K562 (cell line): ENCODE results near the gene WDR31. TPM values are rescaled to one million over a fixed set of nuclear protein-coding genes. Genes with fewer than 3 reads are reported as not detected.

Experiments used
- ATAC-seq: fragments of 200-7000 bp; cut with Tn5 transposase; 3 replicates; pipeline ENCODE4 v1.9.1; 2020; ENCODE audit warnings: moderate library complexity
- BruUV-seq: library from RNA; stranded (reverse); fragments of 400-500 nt; replicated peaks from 2 replicates; lab custom pipeline; 2021; lab: Mats Ljungman, UMichigan
- CTCF ChIA-PET: fragments of 300-600 bp; formaldehyde crosslinking; extraction: SDS; loops from one replicate; lab custom pipeline; 2021; ENCODE audit warnings: low intra/inter-chr PET ratio; lab: Yijun Ruan, JAX
- POLR2A ChIA-PET: fragments of 300-600, 350-650 bp; sonication (Branson Sonifier 250); formaldehyde crosslinking; extraction: SDS; loops from one replicate; lab custom pipeline; 2021; ENCODE audit warnings: antibody characterized with exemption, inconsistent platforms; lab: Yijun Ruan, JAX
- DNase-seq, 4 experiments: peaks; one replicate each; pipeline versions ENCODE4 v3.0.0 to v3.0.0-alpha.2; 2011 to 2018; ENCODE audit warnings: low spot score in 3 of 4, mixed read lengths in 3 of 4; ENCODE audit errors: extremely low read depth in 1 of 4
- FAIRE-seq: peaks from 2 replicates; lab custom pipeline; 2011; peaks lifted over from hg19 to GRCh38; lab: Jason Lieb, UNC
- H2AFZ ChIP-seq: 2 replicates; pipeline ENCODE4 v1.6.0; 2011; ENCODE audit warnings: low read depth, low read length, control low read depth, inconsistent platforms
- H3K27ac ChIP-seq: fragments of 200-600 bp; 3 replicates; pipeline ENCODE4 v1.8.0; 2011; ENCODE audit warnings: low read depth, mild to moderate bottlenecking, control low read depth, inconsistent platforms, low read length, moderate library complexity, mixed read lengths; ENCODE audit errors: extremely low read depth
- H3K27me3 ChIP-seq, 2 experiments: fragments of 300-600 bp in 1 of 2; 2 replicates in 1 of 2; 3 replicates in 1 of 2; pipeline versions ENCODE4 v1.6.0 to v1.8.0; 2011; ENCODE audit warnings: inconsistent platforms in 2 of 2, low read length in 2 of 2, mild to moderate bottlenecking in 1 of 2, mixed read lengths in 1 of 2, moderate library complexity in 1 of 2; ENCODE audit not compliant: control insufficient read depth in 2 of 2, insufficient read depth in 2 of 2
- H3K36me3 ChIP-seq: fragments of 300-600 bp; 3 replicates; pipeline ENCODE4 v1.8.0; 2011; ENCODE audit warnings: mild to moderate bottlenecking, low read length, inconsistent platforms; ENCODE audit not compliant: control insufficient read depth, insufficient read depth
- H3K4me1 ChIP-seq, 2 experiments: fragments of 200-600 bp in 1 of 2; replicated peaks in 1 of 2; 2 replicates in 1 of 2; 3 replicates in 1 of 2; pipeline versions ENCODE4 v1.5.1 to v1.8.0; 2011; ENCODE audit warnings: inconsistent platforms in 2 of 2, low read length in 2 of 2, mild to moderate bottlenecking in 1 of 2, mixed read lengths in 1 of 2, moderate library complexity in 1 of 2; ENCODE audit not compliant: control insufficient read depth in 2 of 2, insufficient read depth in 2 of 2
- H3K4me2 ChIP-seq: 2 replicates; pipeline ENCODE4 v1.6.1; 2011; ENCODE audit warnings: low read length, control low read depth, inconsistent platforms, mixed read lengths; ENCODE audit not compliant: insufficient read depth
- H3K4me3 ChIP-seq: fragments of 200-600 bp; sonication (generic), shearing (Covaris generic); 2 replicates; pipeline ENCODE4 v1.5.1; 2016; ENCODE audit warnings: control low read depth, inconsistent platforms
- H3K79me2 ChIP-seq: fragments of 200-600 bp; 3 replicates; pipeline ENCODE4 v1.8.0; 2011; ENCODE audit warnings: low read length, inconsistent platforms; ENCODE audit not compliant: control insufficient read depth, insufficient read depth
- H3K9ac ChIP-seq, 2 experiments: 2 replicates each; pipeline versions ENCODE4 v1.6.0 to v1.6.1; 2011; ENCODE audit warnings: low read depth in 2 of 2, low read length in 2 of 2, control low read depth in 1 of 2, inconsistent platforms in 1 of 2, mild to moderate bottlenecking in 1 of 2, mixed read lengths in 1 of 2; ENCODE audit not compliant: insufficient read depth in 1 of 2
- H3K9me1 ChIP-seq: one replicate; pipeline ENCODE4 v1.6.0; 2011; ENCODE audit warnings: inconsistent platforms, mild to moderate bottlenecking, low read length, moderate library complexity; ENCODE audit not compliant: control insufficient read depth, insufficient read depth
- H3K9me3 ChIP-seq: replicated peaks from 2 replicates; pipeline ENCODE4 v1.5.1; 2011; ENCODE audit warnings: low read depth, low read length, inconsistent platforms; ENCODE audit not compliant: control insufficient read depth, insufficient read depth
- H4K20me1 ChIP-seq: replicated peaks from 2 replicates; pipeline ENCODE4 v1.6.1; 2011; ENCODE audit warnings: low read length, inconsistent platforms, mixed read lengths; ENCODE audit not compliant: control insufficient read depth, insufficient read depth
- C11orf30 ChIP-seq: fragments of 450-650 bp; IDR thresholded peaks from 2 replicates; pipeline ENCODE4 v1.6.1; 2016; ENCODE audit warnings: low read depth, mild to moderate bottlenecking
- JUND ChIP-seq, 2 experiments: IDR thresholded peaks; 2 replicates in 1 of 2; 3 replicates in 1 of 2; pipeline ENCODE4 v1.6.1; 2011; ENCODE audit warnings: borderline replicate concordance in 2 of 2, low read depth in 2 of 2, low read length in 2 of 2, improper control_type of control experiment in 1 of 2, missing biosample characterization in 1 of 2, missing genetic modification characterization in 1 of 2, missing genetic modification reagents in 1 of 2
- NR2C1 ChIP-seq, 2 experiments: fragments of 450-650 bp; IDR thresholded peaks; 2 replicates each; pipeline ENCODE4 v1.6.1; 2017; ENCODE audit warnings: mild to moderate bottlenecking in 2 of 2, antibody characterized with exemption in 1 of 2, inconsistent platforms in 1 of 2, missing compliant biosample characterization in 1 of 2, missing genetic modification characterization in 1 of 2
- NUFIP1 ChIP-seq: fragments of 450-650 bp; IDR thresholded peaks from 2 replicates; pipeline ENCODE4 v1.6.1; 2018; ENCODE audit not compliant: partially characterized antibody
- SREBF2 ChIP-seq: sonication (generic); formaldehyde crosslinking; IDR thresholded peaks from 2 replicates; pipeline ENCODE4 v1.4.0; 2020; ENCODE audit warnings: mild to moderate bottlenecking, missing genetic modification reagents
- ZFP36 ChIP-seq: fragments of 150-350 bp; IDR thresholded peaks from 2 replicates; pipeline ENCODE4 v1.6.1; 2018; ENCODE audit warnings: low read length, low read depth; ENCODE audit not compliant: partially characterized antibody
- ZKSCAN8 ChIP-seq: fragments of 200-800 bp; sonication (Bioruptor generic); IDR thresholded peaks from 2 replicates; pipeline ENCODE4 v1.6.1; 2016; ENCODE audit warnings: missing genetic modification characterization, missing compliant biosample characterization
- ZNF316 ChIP-seq: fragments of 450-650 bp; IDR thresholded peaks from 2 replicates; pipeline ENCODE4 v1.6.1; 2016
- ZNF77 ChIP-seq: fragments of 250-450 bp; sonication (Bioruptor Pico); IDR thresholded peaks from 2 replicates; pipeline ENCODE4 v1.5.0; 2020
- WGBS: fragments of 100-300 bp; shearing (Covaris generic); methylation state at CpG from one replicate; pipeline ENCODE4 v1.1.6; 2016; ENCODE audit warnings: low coverage, mixed read lengths; ENCODE audit not compliant: insufficient coverage; ENCODE audit errors: missing lambda C conversion rate; 5-methylcytosine and 5-hydroxymethylcytosine counted together
- in situ Hi-C: fragments of 300-500 bp; cut with MboI; formaldehyde crosslinking; loops from 4 replicates; pipeline ENCODE4 v1.15.0; 2018; ENCODE audit warnings: inconsistent platforms, mixed read lengths
- intact Hi-C: fragments of 100-400 bp; cut with micrococcal nuclease; formaldehyde crosslinking; loops from 2 replicates; pipeline ENCODE4 v1.14.2; 2022
- polyA plus RNA-seq, 8 experiments: library from polyadenylated mRNA; depleted of rRNA in 4 of 8; stranded (reverse) in 5 of 8; unstranded in 3 of 8; fragments of >200 nt; fragmentation: Nextera tagmentation in 2 of 8; fragmentation: Illumina TruSeq in 1 of 8; extraction: Ambion mirVana in 2 of 8; extraction: Trizol in 1 of 8; gene quantifications; 2 replicates each; pipeline versions ENCODE4 v1.2.1 to v1.2.3, GENCODE V29; 2011 to 2014; ENCODE audit warnings: inconsistent platforms in 1 of 8, missing spikeins in 1 of 8
- total RNA-seq, 7 experiments: library from RNA; depleted of rRNA in 6 of 7; stranded (reverse); fragments of >200 nt in 6 of 7; fragmentation: Illumina TruSeq in 2 of 7; extraction: Trizol in 2 of 7; gene quantifications; 2 replicates each; pipeline versions ENCODE4 v1.2.1 to v1.2.3, GENCODE V29; 2011 to 2021; ENCODE audit warnings: low replicate concordance in 1 of 7
- TF ChIP-seq, protein P1 (sequence below): fragments of 450-650 bp; conservative IDR thresholded peaks from 2 replicates; pipeline ENCODE4 v1.6.1; 2016; ENCODE audit warnings: missing genetic modification characterization, low read depth, mild to moderate bottlenecking, missing compliant biosample characterization, moderate library complexity
- TF ChIP-seq, protein P2 (sequence below): fragments of 450-650 bp; IDR thresholded peaks from 2 replicates; pipeline ENCODE4 v1.6.1; 2018; ENCODE audit not compliant: partially characterized antibody
- TF ChIP-seq, protein P3 (sequence below): sonication (generic); formaldehyde crosslinking; IDR thresholded peaks from 2 replicates; pipeline ENCODE4 v1.8.1; 2023; ENCODE audit warnings: mild to moderate bottlenecking, missing genetic modification reagents

WDR31 gene
- total and polyA plus RNA-seq, 9 of the 15 experiments (the other 6 are each of a cell fraction or from before 2014, with no cell fraction given), result 0.35 to 1.8 (median 0.95) TPM

DNA sequence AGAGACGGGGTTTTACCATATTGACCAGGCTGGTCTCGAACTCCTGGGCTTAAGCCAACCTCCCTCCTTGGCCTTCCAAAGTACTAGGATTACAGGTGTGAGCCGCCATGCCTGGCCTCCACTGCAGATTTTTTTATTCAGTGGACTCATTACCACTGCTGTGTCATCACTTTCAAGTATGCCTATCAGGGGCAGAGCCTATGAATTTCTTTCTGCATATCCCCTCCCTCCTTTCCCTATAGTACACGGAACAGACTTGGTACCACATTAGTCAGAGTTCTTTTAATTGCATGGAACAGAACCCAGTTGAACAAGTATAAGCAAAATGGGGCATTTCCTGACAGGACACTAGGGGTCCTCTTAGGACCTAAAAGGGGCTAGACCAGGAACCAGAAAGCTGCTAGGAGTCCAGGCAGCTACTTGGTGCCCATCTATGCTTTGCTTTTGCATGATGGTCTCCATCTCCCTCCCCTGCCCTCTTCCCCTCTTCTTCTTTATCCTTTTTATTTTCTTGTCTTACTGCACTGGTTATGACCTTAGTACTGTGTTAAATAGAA, 15.0 kb upstream of the WDR31 start:
- Histone ChIP-seq H4K20me1 (no peaks in the 10 kb centered on the region), H3K36me3 (no peaks in the 10 kb centered on the region), H3K4me1 (peaks cover 0 to 2% of the 10 kb centered on the region in 2 experiments; a peak in 2 of 5 replicates), H3K4me3 (no peak overlapping the region), H3K79me2 (no peaks in the 10 kb centered on the region), H2AFZ (no peak overlapping the region), H3K27ac (no peak overlapping the region), H3K4me2 (no peak overlapping the region), H3K27me3 (peaks cover 2 to 13% of the 10 kb centered on the region in 2 experiments; a peak in 2 of 5 replicates), H3K9me3 (no peaks in the 10 kb centered on the region), H3K9me1 (no peaks in the 10 kb centered on the region), H3K9ac (no peak overlapping the region)
- BruUV-seq, result no TSS peak
- ChIA-PET POLR2A (interaction anchor here (0.6 kb wide), 2 partner anchors 80 to 204 kb away, joined by 3 read pairs; partner anchors contain the start of genes CDC26, PRPF4 and SLC31A2), CTCF (interaction anchor here (0.6 to 1.6 kb wide), 3 partner anchors 52 to 233 kb away, joined by 3 to 4 read pairs (median 4); partner anchors contain the start of genes CDC26 and PRPF4)
- in situ Hi-C loops (no loop called here), intact Hi-C loops (loop anchor here (1.0 to 5.0 kb wide), 3 partner anchors 52 to 302 kb away; no protein-coding TSS in a partner anchor)
- 16% methylated on average over 4 of the region's 4 CpGs for WGBS
- ATAC-seq (peak; percentile 89), DNase-seq (peak in 2 of 4 experiments; percentile 61 to 68), FAIRE-seq (peak; percentile 65)
- TF ChIP-seq ZFP36 (no peak), SREBF2 (no peak), ZNF77 (CRISPR knock-in tag) (no peak), ZKSCAN8 (CRISPR knock-in tag) (no peak), C11orf30 (peak; percentile 49; the same call in 1 of the 2 replicates), NUFIP1 (no peak), ZNF316 (peak; percentile 67), NR2C1 (IDR thresholded peaks at IDR 0.05) (no peak), NR2C1 (tag; IDR thresholded peaks at IDR 0.05) (no peak), JUND (IDR thresholded peaks at IDR 0.05; ENCODE audit: borderline replicate concordance, low read depth, low read length) (peak; percentile 25; the same call in 1 of the 2 replicates), JUND (tag; IDR thresholded peaks at IDR 0.05; ENCODE audit: borderline replicate concordance, low read depth, low read length) (no peak)
- TF ChIP-seq, protein P1, sequence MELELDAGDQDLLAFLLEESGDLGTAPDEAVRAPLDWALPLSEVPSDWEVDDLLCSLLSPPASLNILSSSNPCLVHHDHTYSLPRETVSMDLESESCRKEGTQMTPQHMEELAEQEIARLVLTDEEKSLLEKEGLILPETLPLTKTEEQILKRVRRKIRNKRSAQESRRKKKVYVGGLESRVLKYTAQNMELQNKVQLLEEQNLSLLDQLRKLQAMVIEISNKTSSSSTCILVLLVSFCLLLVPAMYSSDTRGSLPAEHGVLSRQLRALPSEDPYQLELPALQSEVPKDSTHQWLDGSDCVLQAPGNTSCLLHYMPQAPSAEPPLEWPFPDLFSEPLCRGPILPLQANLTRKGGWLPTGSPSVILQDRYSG (tag), result no peak
- TF ChIP-seq, protein P2, sequence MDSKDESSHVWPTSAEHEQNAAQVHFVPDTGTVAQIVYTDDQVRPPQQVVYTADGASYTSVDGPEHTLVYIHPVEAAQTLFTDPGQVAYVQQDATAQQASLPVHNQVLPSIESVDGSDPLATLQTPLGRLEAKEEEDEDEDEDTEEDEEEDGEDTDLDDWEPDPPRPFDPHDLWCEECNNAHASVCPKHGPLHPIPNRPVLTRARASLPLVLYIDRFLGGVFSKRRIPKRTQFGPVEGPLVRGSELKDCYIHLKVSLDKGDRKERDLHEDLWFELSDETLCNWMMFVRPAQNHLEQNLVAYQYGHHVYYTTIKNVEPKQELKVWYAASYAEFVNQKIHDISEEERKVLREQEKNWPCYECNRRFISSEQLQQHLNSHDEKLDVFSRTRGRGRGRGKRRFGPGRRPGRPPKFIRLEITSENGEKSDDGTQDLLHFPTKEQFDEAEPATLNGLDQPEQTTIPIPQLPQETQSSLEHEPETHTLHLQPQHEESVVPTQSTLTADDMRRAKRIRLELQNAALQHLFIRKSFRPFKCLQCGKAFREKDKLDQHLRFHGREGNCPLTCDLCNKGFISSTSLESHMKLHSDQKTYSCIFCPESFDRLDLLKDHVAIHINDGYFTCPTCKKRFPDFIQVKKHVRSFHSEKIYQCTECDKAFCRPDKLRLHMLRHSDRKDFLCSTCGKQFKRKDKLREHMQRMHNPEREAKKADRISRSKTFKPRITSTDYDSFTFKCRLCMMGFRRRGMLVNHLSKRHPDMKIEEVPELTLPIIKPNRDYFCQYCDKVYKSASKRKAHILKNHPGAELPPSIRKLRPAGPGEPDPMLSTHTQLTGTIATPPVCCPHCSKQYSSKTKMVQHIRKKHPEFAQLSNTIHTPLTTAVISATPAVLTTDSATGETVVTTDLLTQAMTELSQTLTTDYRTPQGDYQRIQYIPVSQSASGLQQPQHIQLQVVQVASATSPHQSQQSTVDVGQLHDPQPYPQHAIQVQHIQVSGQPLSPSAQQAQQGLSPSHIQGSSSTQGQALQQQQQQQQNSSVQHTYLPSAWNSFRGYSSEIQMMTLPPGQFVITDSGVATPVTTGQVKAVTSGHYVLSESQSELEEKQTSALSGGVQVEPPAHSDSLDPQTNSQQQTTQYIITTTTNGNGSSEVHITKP, result no peak
- TF ChIP-seq, protein P3, sequence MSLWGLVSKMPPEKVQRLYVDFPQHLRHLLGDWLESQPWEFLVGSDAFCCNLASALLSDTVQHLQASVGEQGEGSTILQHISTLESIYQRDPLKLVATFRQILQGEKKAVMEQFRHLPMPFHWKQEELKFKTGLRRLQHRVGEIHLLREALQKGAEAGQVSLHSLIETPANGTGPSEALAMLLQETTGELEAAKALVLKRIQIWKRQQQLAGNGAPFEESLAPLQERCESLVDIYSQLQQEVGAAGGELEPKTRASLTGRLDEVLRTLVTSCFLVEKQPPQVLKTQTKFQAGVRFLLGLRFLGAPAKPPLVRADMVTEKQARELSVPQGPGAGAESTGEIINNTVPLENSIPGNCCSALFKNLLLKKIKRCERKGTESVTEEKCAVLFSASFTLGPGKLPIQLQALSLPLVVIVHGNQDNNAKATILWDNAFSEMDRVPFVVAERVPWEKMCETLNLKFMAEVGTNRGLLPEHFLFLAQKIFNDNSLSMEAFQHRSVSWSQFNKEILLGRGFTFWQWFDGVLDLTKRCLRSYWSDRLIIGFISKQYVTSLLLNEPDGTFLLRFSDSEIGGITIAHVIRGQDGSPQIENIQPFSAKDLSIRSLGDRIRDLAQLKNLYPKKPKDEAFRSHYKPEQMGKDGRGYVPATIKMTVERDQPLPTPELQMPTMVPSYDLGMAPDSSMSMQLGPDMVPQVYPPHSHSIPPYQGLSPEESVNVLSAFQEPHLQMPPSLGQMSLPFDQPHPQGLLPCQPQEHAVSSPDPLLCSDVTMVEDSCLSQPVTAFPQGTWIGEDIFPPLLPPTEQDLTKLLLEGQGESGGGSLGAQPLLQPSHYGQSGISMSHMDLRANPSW (CRISPR knock-in tag), result no peak
